ENCODE results near the gene PACSIN3.
A peak's percentile ranks its signal among the peaks of the same experiment; 100 is the strongest.

PACSIN3 gene

GRCh38 chr11:47176328-47177228, 9.7 kb downstream of the PACSIN3 start, which contains the start of gene ARFGAP2:
ARFGAP2 (minus strand) TSS chr11:47176879; CDS start chr11:47176853, 26 bp downstream.
- Mint-ChIP-seq H3K4me3 (peak within 1 kb of the TSS; percentile 99), H3K36me3 (ENCODE audit: low read depth) (peaks cover 19% of the 10 kb centered on the region), H3K27ac (peak within 1 kb of the TSS; percentile 99), H3K27me3 (ENCODE audit: low read depth) (peaks cover 2% of the 10 kb centered on the region), H3K4me1 (ENCODE audit: low read depth) (peaks cover 21% of the 10 kb centered on the region), H3K9me3 (no peaks in the 10 kb centered on the region)
- DNase-seq (ENCODE audit: low spot score): peak; percentile 98

GRCh38 chr11:47175746-47176327, 10.4 kb downstream of the PACSIN3 start:
- peaks cover 2% of the 10 kb centered on the region for H3K27me3 Mint-ChIP-seq (ENCODE audit: low read depth)
- DNase-seq (ENCODE audit: low spot score): no peak
- H3K9me3 Mint-ChIP-seq: no peaks in the 10 kb centered on the region
- H3K4me1 Mint-ChIP-seq (ENCODE audit: low read depth): peaks cover 22% of the 10 kb centered on the region
- H3K36me3 Mint-ChIP-seq (ENCODE audit: low read depth): peaks cover 26% of the 10 kb centered on the region
- peak overlapping the region; percentile 97 for H3K27ac Mint-ChIP-seq
- peak overlapping the region; percentile 99 for H3K4me3 Mint-ChIP-seq

- Mint-ChIP-seq H3K27ac (no peak overlapping the region), H3K9me3 (no peaks in the 10 kb centered on the region), H3K4me1 (ENCODE audit: low read depth) (peaks cover 21% of the 10 kb centered on the region), H3K27me3 (ENCODE audit: low read depth) (peaks cover 2% of the 10 kb centered on the region), H3K36me3 (ENCODE audit: low read depth) (peaks cover 28% of the 10 kb centered on the region), H3K4me3 (no peak overlapping the region)
- no peak for DNase-seq (ENCODE audit: low spot score)
Measured at GRCh38 chr11:47172740-47173336, 13.4 kb downstream of the PACSIN3 start.

GRCh38 chr11:47171856-47172255, 14.4 kb downstream of the PACSIN3 start:
- H3K4me3 Mint-ChIP-seq: no peak overlapping the region
- peaks cover 28% of the 10 kb centered on the region for H3K36me3 Mint-ChIP-seq (ENCODE audit: low read depth)
- H3K27me3 Mint-ChIP-seq (ENCODE audit: low read depth): no peaks in the 10 kb centered on the region
- no peak for DNase-seq (ENCODE audit: low spot score)
- H3K27ac Mint-ChIP-seq: no peak overlapping the region
- no peaks in the 10 kb centered on the region for H3K9me3 Mint-ChIP-seq
- peaks cover 13% of the 10 kb centered on the region for H3K4me1 Mint-ChIP-seq (ENCODE audit: low read depth)

GRCh38 chr11:47171061-47171838, 15.0 kb downstream of the PACSIN3 start:
- DNase-seq (ENCODE audit: low spot score): no peak
- Mint-ChIP-seq H3K27ac (no peak overlapping the region), H3K9me3 (no peaks in the 10 kb centered on the region)

GRCh38 chr11:47166368-47166767, 19.9 kb downstream of the PACSIN3 start:
- Mint-ChIP-seq H3K9me3 (no peaks in the 10 kb centered on the region), H3K36me3 (ENCODE audit: low read depth) (peaks cover 16% of the 10 kb centered on the region), H3K4me1 (ENCODE audit: low read depth) (peaks cover 3% of the 10 kb centered on the region), H3K4me3 (no peak overlapping the region), H3K27ac (no peak overlapping the region), H3K27me3 (ENCODE audit: low read depth) (no peaks in the 10 kb centered on the region)
- no peak for DNase-seq (ENCODE audit: low spot score)

More at GRCh38 chr11:47171061-47171838, 15.0 kb downstream of the PACSIN3 start:
- H3K4me3 Mint-ChIP-seq: no peak overlapping the region
- peaks cover 13% of the 10 kb centered on the region for H3K4me1 Mint-ChIP-seq (ENCODE audit: low read depth)
- H3K27me3 Mint-ChIP-seq (ENCODE audit: low read depth): no peaks in the 10 kb centered on the region
- H3K36me3 Mint-ChIP-seq (ENCODE audit: low read depth): peaks cover 26% of the 10 kb centered on the region

- peaks cover 8% of the 10 kb centered on the region for H3K36me3 Mint-ChIP-seq (ENCODE audit: low read depth)
- H3K9me3 Mint-ChIP-seq: no peaks in the 10 kb centered on the region
- DNase-seq (ENCODE audit: low spot score): no peak
- no peaks in the 10 kb centered on the region for H3K27me3 Mint-ChIP-seq (ENCODE audit: low read depth)
- H3K27ac Mint-ChIP-seq: no peak overlapping the region
- H3K4me3 Mint-ChIP-seq: no peak overlapping the region
- H3K4me1 Mint-ChIP-seq (ENCODE audit: low read depth): no peaks in the 10 kb centered on the region
Measured at GRCh38 chr11:47165253-47165840, 20.9 kb downstream of the PACSIN3 start.

- no peaks in the 10 kb centered on the region for H3K4me1 Mint-ChIP-seq (ENCODE audit: low read depth)
- H3K4me3 Mint-ChIP-seq: no peak overlapping the region
- DNase-seq (ENCODE audit: low spot score): no peak
- H3K27me3 Mint-ChIP-seq (ENCODE audit: low read depth): no peaks in the 10 kb centered on the region
- H3K9me3 Mint-ChIP-seq: no peaks in the 10 kb centered on the region
- no peak overlapping the region for H3K27ac Mint-ChIP-seq
- H3K36me3 Mint-ChIP-seq (ENCODE audit: low read depth): peaks cover 8% of the 10 kb centered on the region
Measured at GRCh38 chr11:47164321-47164720, 21.9 kb downstream of the PACSIN3 start.

GRCh38 chr11:47163898-47164297, 22.3 kb downstream of the PACSIN3 start:
- H3K27me3 Mint-ChIP-seq (ENCODE audit: low read depth): no peaks in the 10 kb centered on the region
- no peak overlapping the region for H3K27ac Mint-ChIP-seq
- H3K4me3 Mint-ChIP-seq: no peak overlapping the region
- no peaks in the 10 kb centered on the region for H3K4me1 Mint-ChIP-seq (ENCODE audit: low read depth)
- peaks cover 8% of the 10 kb centered on the region for H3K36me3 Mint-ChIP-seq (ENCODE audit: low read depth)
- DNase-seq (ENCODE audit: low spot score): no peak
- H3K9me3 Mint-ChIP-seq: no peaks in the 10 kb centered on the region

- no peaks in the 10 kb centered on the region for H3K9me3 Mint-ChIP-seq
- no peak overlapping the region for H3K27ac Mint-ChIP-seq
- H3K36me3 Mint-ChIP-seq (ENCODE audit: low read depth): peaks cover 8% of the 10 kb centered on the region
Measured at GRCh38 chr11:47163193-47163592, 23.0 kb downstream of the PACSIN3 start.

GRCh38 chr11:47162426-47162825, 23.8 kb downstream of the PACSIN3 start:
- Mint-ChIP-seq H3K27me3 (ENCODE audit: low read depth) (no peaks in the 10 kb centered on the region), H3K4me3 (no peak overlapping the region)

More at GRCh38 chr11:47163193-47163592, 23.0 kb downstream of the PACSIN3 start:
- H3K4me3 Mint-ChIP-seq: no peak overlapping the region
- no peaks in the 10 kb centered on the region for H3K4me1 Mint-ChIP-seq (ENCODE audit: low read depth)
- no peaks in the 10 kb centered on the region for H3K27me3 Mint-ChIP-seq (ENCODE audit: low read depth)
- no peak for DNase-seq (ENCODE audit: low spot score)

GRCh38 chr11:47161890-47162289, 24.3 kb downstream of the PACSIN3 start:
- Mint-ChIP-seq H3K4me3 (no peak overlapping the region), H3K27ac (no peak overlapping the region), H3K36me3 (ENCODE audit: low read depth) (peaks cover 8% of the 10 kb centered on the region), H3K4me1 (ENCODE audit: low read depth) (no peaks in the 10 kb centered on the region), H3K9me3 (no peaks in the 10 kb centered on the region), H3K27me3 (ENCODE audit: low read depth) (no peaks in the 10 kb centered on the region)
- DNase-seq (ENCODE audit: low spot score): no peak

More at GRCh38 chr11:47162426-47162825, 23.8 kb downstream of the PACSIN3 start:
- DNase-seq (ENCODE audit: low spot score): no peak
- no peaks in the 10 kb centered on the region for H3K9me3 Mint-ChIP-seq
- no peak overlapping the region for H3K27ac Mint-ChIP-seq
- no peaks in the 10 kb centered on the region for H3K4me1 Mint-ChIP-seq (ENCODE audit: low read depth)
- H3K36me3 Mint-ChIP-seq (ENCODE audit: low read depth): peaks cover 8% of the 10 kb centered on the region

- DNase-seq (ENCODE audit: low spot score): peak; percentile 35
- H3K4me3 Mint-ChIP-seq: no peak overlapping the region
- H3K4me1 Mint-ChIP-seq (ENCODE audit: low read depth): peaks cover 2% of the 10 kb centered on the region
- no peak overlapping the region for H3K27ac Mint-ChIP-seq
- no peaks in the 10 kb centered on the region for H3K9me3 Mint-ChIP-seq
- H3K27me3 Mint-ChIP-seq (ENCODE audit: low read depth): no peaks in the 10 kb centered on the region
- peaks cover 8% of the 10 kb centered on the region for H3K36me3 Mint-ChIP-seq (ENCODE audit: low read depth)
Measured at GRCh38 chr11:47161134-47161854, 24.9 kb downstream of the PACSIN3 start.

Data from T-helper 2 cell treated with Interferon-gamma antibody and Interleukin-4, amounts not matched to agents 5 μg/mL and 100 μg/mL, for 36 hours (primary cell).